Retina (tissue), 1 donor: Measurements from ENCODE around the gene PNRC2.
"Not testable (repeated sequence)": the region's sequence is repeated elsewhere in the genome, so short reads cannot be mapped to it uniquely, and the experiment has no call there.

Source experiments
- DNase-seq: peaks from one replicate; pipeline ENCODE4 v3.0.0-alpha.2; 2016

Gene PNRC2

GRCh38 chr1:23957096-23957495 is 2.5 kb upstream of the PNRC2 start:
- no peak for DNase-seq

GRCh38 chr1:23958040-23958809 is 1.4 kb upstream of the PNRC2 start:
- DNase-seq, result not testable (repeated sequence)

- DNase-seq, result no peak
Measured at GRCh38 chr1:23958810-23959460, 693 bp upstream of the PNRC2 start.

- DNase-seq, result no peak
Measured at GRCh38 chr1:23960291-23961020, 828 bp downstream of the PNRC2 start.

GRCh38 chr1:23963617-23964234 is 4.1 kb downstream of the PNRC2 start:
- no peak for DNase-seq

GRCh38 chr1:23964235-23964668 is 4.6 kb downstream of the PNRC2 start:
- no peak for DNase-seq

GRCh38 chr1:23964790-23965740 is 5.4 kb downstream of the PNRC2 start:
- no peak for DNase-seq

GRCh38 chr1:23966973-23967493 is 7.4 kb downstream of the PNRC2 start:
- no peak for DNase-seq

GRCh38 chr1:23967871-23968270 is 8.2 kb downstream of the PNRC2 start:
- DNase-seq, result no peak

GRCh38 chr1:23977187-23977853 is 17.7 kb downstream of the PNRC2 start:
- no peak for DNase-seq

- DNase-seq, result no peak
Measured at GRCh38 chr1:23977854-23978191, 18.2 kb downstream of the PNRC2 start.

- DNase-seq, result no peak
Measured at GRCh38 chr1:23978805-23979204, 19.2 kb downstream of the PNRC2 start.

- no peak for DNase-seq
Measured at GRCh38 chr1:23979387-23979880, 19.8 kb downstream of the PNRC2 start.

GRCh38 chr1:23979881-23980727 is 20.5 kb downstream of the PNRC2 start, which contains the start of gene SRSF10:
Gene SRSF10 (minus strand): TSS chr1:23980327. CDS start chr1:23980255, 72 bp downstream.
- DNase-seq, result peak; percentile 99

- no peak for DNase-seq
Measured at GRCh38 chr1:23980728-23981070, 21.1 kb downstream of the PNRC2 start.

- no peak for DNase-seq
Measured at GRCh38 chr1:23984417-23985186, 25.0 kb downstream of the PNRC2 start.

- not testable (repeated sequence) for DNase-seq
Measured at GRCh38 chr1:23987038-23987437, 27.4 kb downstream of the PNRC2 start.

GRCh38 chr1:23989263-23989662 is 29.6 kb downstream of the PNRC2 start:
- no peak for DNase-seq

- DNase-seq, result not testable (repeated sequence)
Measured at GRCh38 chr1:23992011-23992410, 32.4 kb downstream of the PNRC2 start.
